Parathyroid adenoma (tissue), 2 donors: ENCODE results near the gene VSTM5.

ENCODE experiments used
- H2AFZ ChIP-seq: fragments of 300-600 bp; sonication (generic); one replicate; pipeline ENCODE4 v1.7.0; 2017; ENCODE audit warnings: antibody characterized with exemption, mild to moderate bottlenecking
- H3K27ac ChIP-seq: fragments of 300-600 bp; sonication (generic); one replicate; pipeline ENCODE4 v1.7.0; 2017
- H3K27me3 ChIP-seq: fragments of 300-600 bp; sonication (generic); one replicate; pipeline ENCODE4 v1.7.0; 2017; ENCODE audit warnings: low read length; ENCODE audit not compliant: control insufficient read depth, insufficient read depth
- H3K36me3 ChIP-seq: fragments of 300-600 bp; sonication (generic); one replicate; pipeline ENCODE4 v1.7.0; 2017; ENCODE audit warnings: low read length; ENCODE audit not compliant: control insufficient read depth, insufficient read depth
- H3K4me1 ChIP-seq: fragments of 300-600 bp; sonication (generic); one replicate; pipeline ENCODE4 v1.7.0; 2017; ENCODE audit warnings: control low read depth
- H3K4me2 ChIP-seq: fragments of 300-600 bp; sonication (generic); one replicate; pipeline ENCODE4 v1.7.0; 2017; ENCODE audit warnings: low read length
- H3K4me3 ChIP-seq: fragments of 300-600 bp; sonication (generic); one replicate; pipeline ENCODE4 v1.7.0; 2017; ENCODE audit warnings: low read depth, low read length
- H3K79me2 ChIP-seq: fragments of 300-600 bp; sonication (generic); one replicate; pipeline ENCODE4 v1.7.0; 2017; ENCODE audit warnings: control low read depth
- H3K9ac ChIP-seq: fragments of 300-600 bp; sonication (generic); one replicate; pipeline ENCODE4 v1.7.0; 2017; ENCODE audit warnings: mild to moderate bottlenecking
- H3K9me3 ChIP-seq: fragments of 300-600 bp; sonication (generic); one replicate; pipeline ENCODE4 v1.7.0; 2017; ENCODE audit warnings: low read length; ENCODE audit not compliant: control insufficient read depth
- CTCF ChIP-seq: fragments of 300-600 bp; sonication (generic); IDR thresholded peaks from one replicate; pipeline ENCODE4 v1.7.0; 2017; ENCODE audit warnings: antibody characterized with exemption, mild to moderate bottlenecking
- donor health status: primary hyperparathyroidism.

Gene VSTM5

GRCh38 chr11:93813974-93814373 lies 36.4 kb downstream of the VSTM5 start:
- Histone ChIP-seq H3K79me2 (no peaks in the 10 kb centered on the region), H3K27ac (no peak overlapping the region), H3K36me3 (no peaks in the 10 kb centered on the region), H3K9me3 (no peaks in the 10 kb centered on the region), H3K4me2 (no peak overlapping the region), H3K9ac (no peak overlapping the region), H3K4me1 (no peaks in the 10 kb centered on the region), H3K27me3 (no peaks in the 10 kb centered on the region), H3K4me3 (no peak overlapping the region), H2AFZ (no peak overlapping the region)
- TF ChIP-seq CTCF = no peak

- TF ChIP-seq CTCF = no peak
- Histone ChIP-seq H3K27ac (no peak overlapping the region), H3K79me2 (no peaks in the 10 kb centered on the region), H3K4me3 (no peak overlapping the region), H3K27me3 (no peaks in the 10 kb centered on the region), H3K9ac (no peak overlapping the region), H3K4me1 (no peaks in the 10 kb centered on the region), H3K9me3 (no peaks in the 10 kb centered on the region), H2AFZ (no peak overlapping the region), H3K4me2 (no peak overlapping the region), H3K36me3 (no peaks in the 10 kb centered on the region)
These were observed 42.4 kb downstream of the VSTM5 start for GRCh38 chr11:93807980-93808379.

GRCh38 chr11:93804879-93805278 lies 45.5 kb downstream of the VSTM5 start:
- H3K9me3 ChIP-seq = no peaks in the 10 kb centered on the region
- TF ChIP-seq CTCF = no peak
- H3K79me2 ChIP-seq = no peaks in the 10 kb centered on the region
- H3K36me3 ChIP-seq = no peaks in the 10 kb centered on the region
- H3K4me3 ChIP-seq = no peak overlapping the region
- H3K9ac ChIP-seq = no peak overlapping the region
- no peak overlapping the region for H3K4me2 ChIP-seq
- no peaks in the 10 kb centered on the region for H3K27me3 ChIP-seq
- H3K4me1 ChIP-seq = no peaks in the 10 kb centered on the region
- H2AFZ ChIP-seq = no peak overlapping the region
- no peak overlapping the region for H3K27ac ChIP-seq

- no peak for TF ChIP-seq CTCF
- Histone ChIP-seq H3K9me3 (no peaks in the 10 kb centered on the region), H3K9ac (no peak overlapping the region), H3K36me3 (no peaks in the 10 kb centered on the region), H3K79me2 (no peaks in the 10 kb centered on the region), H3K4me1 (no peaks in the 10 kb centered on the region), H2AFZ (no peak overlapping the region), H3K27ac (no peak overlapping the region), H3K27me3 (no peaks in the 10 kb centered on the region), H3K4me3 (no peak overlapping the region), H3K4me2 (no peak overlapping the region)
These were observed 49.1 kb downstream of the VSTM5 start for GRCh38 chr11:93801366-93801765.

GRCh38 chr11:93796441-93797231 lies 53.8 kb downstream of the VSTM5 start:
- Histone ChIP-seq H3K27me3 (no peaks in the 10 kb centered on the region), H3K9me3 (no peaks in the 10 kb centered on the region), H3K27ac (no peak overlapping the region), H3K9ac (no peak overlapping the region), H3K79me2 (no peaks in the 10 kb centered on the region), H3K4me1 (no peaks in the 10 kb centered on the region), H3K36me3 (no peaks in the 10 kb centered on the region), H2AFZ (no peak overlapping the region), H3K4me2 (no peak overlapping the region), H3K4me3 (no peak overlapping the region)
- TF ChIP-seq CTCF = no peak
